ENCODE data around the gene SORCS2. TPM values are rescaled to one million over a fixed set of nuclear protein-coding genes. Genes with fewer than 3 reads are reported as not detected.

SORCS2 gene
- total RNA-seq, 1 experiment from 2014 or later = not detected

- Mint-ChIP-seq H3K27ac (ENCODE audit: unreplicated experiment) (no peak overlapping the region), H3K36me3 (ENCODE audit: insufficient read depth, unreplicated experiment) (no peaks in the 10 kb centered on the region), H3K9me3 (ENCODE audit: low read depth, unreplicated experiment) (no peaks in the 10 kb centered on the region), H3K4me1 (ENCODE audit: low read depth, unreplicated experiment) (no peaks in the 10 kb centered on the region), H3K4me3 (ENCODE audit: low read depth, unreplicated experiment) (no peak overlapping the region), H3K27me3 (ENCODE audit: unreplicated experiment) (peaks cover 27% of the 10 kb centered on the region)
- intact Hi-C loops (cut with micrococcal nuclease; ENCODE audit: unreplicated experiment) = no loop called here
- no TSS peak for BruUV-seq (replicated peaks)
- DNase-seq = no peak
- no peak for TF ChIP-seq CTCF (IDR thresholded peaks at IDR 0.05; ENCODE audit: unreplicated experiment)
- CTCF ChIA-PET = no interaction called here
Measured at GRCh38 chr4:7226439-7226838, 34.1 kb downstream of the SORCS2 start.

- CTCF ChIA-PET = no interaction called here
- no peak overlapping the region for H3K27ac Mint-ChIP-seq (ENCODE audit: unreplicated experiment)
- H3K9me3 Mint-ChIP-seq (ENCODE audit: low read depth, unreplicated experiment) = no peaks in the 10 kb centered on the region
- intact Hi-C loops (cut with micrococcal nuclease; ENCODE audit: unreplicated experiment) = no loop called here
- no peak for TF ChIP-seq CTCF (IDR thresholded peaks at IDR 0.05; ENCODE audit: unreplicated experiment)
- DNase-seq = no peak
- BruUV-seq (replicated peaks) = no TSS peak
- H3K4me3 Mint-ChIP-seq (ENCODE audit: low read depth, unreplicated experiment) = no peak overlapping the region
- peaks cover 21% of the 10 kb centered on the region for H3K27me3 Mint-ChIP-seq (ENCODE audit: unreplicated experiment)
- no peaks in the 10 kb centered on the region for H3K4me1 Mint-ChIP-seq (ENCODE audit: low read depth, unreplicated experiment)
- H3K36me3 Mint-ChIP-seq (ENCODE audit: insufficient read depth, unreplicated experiment) = no peaks in the 10 kb centered on the region
Measured at GRCh38 chr4:7227008-7227407, 34.7 kb downstream of the SORCS2 start.

- no peaks in the 10 kb centered on the region for H3K36me3 Mint-ChIP-seq (ENCODE audit: insufficient read depth, unreplicated experiment)
Measured at GRCh38 chr4:7228734-7229133, 36.4 kb downstream of the SORCS2 start.

GRCh38 chr4:7232061-7232650, 39.8 kb downstream of the SORCS2 start:
- no peaks in the 10 kb centered on the region for H3K4me1 Mint-ChIP-seq (ENCODE audit: low read depth, unreplicated experiment)
- no peak overlapping the region for H3K4me3 Mint-ChIP-seq (ENCODE audit: low read depth, unreplicated experiment)
- intact Hi-C loops (cut with micrococcal nuclease; ENCODE audit: unreplicated experiment) = no loop called here
- H3K27me3 Mint-ChIP-seq (ENCODE audit: unreplicated experiment) = peaks cover 15% of the 10 kb centered on the region
- no peaks in the 10 kb centered on the region for H3K36me3 Mint-ChIP-seq (ENCODE audit: insufficient read depth, unreplicated experiment)
- H3K27ac Mint-ChIP-seq (ENCODE audit: unreplicated experiment) = no peak overlapping the region
- no peak for DNase-seq
- no TSS peak for BruUV-seq (replicated peaks)
- no peak for TF ChIP-seq CTCF (IDR thresholded peaks at IDR 0.05; ENCODE audit: unreplicated experiment)
- H3K9me3 Mint-ChIP-seq (ENCODE audit: low read depth, unreplicated experiment) = no peaks in the 10 kb centered on the region
- CTCF ChIA-PET = no interaction called here

More at GRCh38 chr4:7228734-7229133, 36.4 kb downstream of the SORCS2 start:
- no peak for TF ChIP-seq CTCF (IDR thresholded peaks at IDR 0.05; ENCODE audit: unreplicated experiment)
- H3K9me3 Mint-ChIP-seq (ENCODE audit: low read depth, unreplicated experiment) = no peaks in the 10 kb centered on the region
- no peak for DNase-seq
- no peak overlapping the region for H3K4me3 Mint-ChIP-seq (ENCODE audit: low read depth, unreplicated experiment)
- peaks cover 12% of the 10 kb centered on the region for H3K27me3 Mint-ChIP-seq (ENCODE audit: unreplicated experiment)
- H3K4me1 Mint-ChIP-seq (ENCODE audit: low read depth, unreplicated experiment) = no peaks in the 10 kb centered on the region
- no TSS peak for BruUV-seq (replicated peaks)
- no peak overlapping the region for H3K27ac Mint-ChIP-seq (ENCODE audit: unreplicated experiment)
- intact Hi-C loops (cut with micrococcal nuclease; ENCODE audit: unreplicated experiment) = no loop called here
- CTCF ChIA-PET = no interaction called here
